Pancreas (tissue), 10 donors: ENCODE data around the gene ATP2A1. TPM values are rescaled to one million over a fixed set of nuclear protein-coding genes. Genes with fewer than 3 reads are reported as not detected.
"Not testable (repeated sequence)": the region's sequence is repeated elsewhere in the genome, so short reads cannot be mapped to it uniquely, and the experiment has no call there.

Experiments used
- ATAC-seq, 4 donors: fragments of 200-7000 bp; cut with Tn5 transposase; one replicate each; pipeline versions ENCODE4 v1.8.0 to v1.9.1; 2020; ENCODE audit warnings: mild to moderate bottlenecking in 4 of 4, moderate library complexity in 4 of 4
- DNase-seq, 6 donors: peaks; one replicate each; pipeline ENCODE4 v3.0.0-alpha.2; 2020
- FAIRE-seq: peaks from 2 replicates; lab custom pipeline; 2012; peaks lifted over from hg19 to GRCh38; lab: Jason Lieb, UNC
- H3K27ac ChIP-seq, 4 donors: fragments of 200-600 bp; sonication (generic); 1 replicate in 3 of 4; 2 replicates in 1 of 4; pipeline versions ENCODE4 v1.5.0 to v1.8.0; 2020
- H3K27me3 ChIP-seq, 4 donors: fragments of 200-600 bp; one replicate each; pipeline ENCODE4 v1.8.0; 2021
- H3K36me3 ChIP-seq, 3 donors: fragments of 200-600 bp; sonication (generic) in 1 of 3; one replicate each; pipeline versions ENCODE4 v1.5.0 to v1.8.0; 2020 to 2021
- H3K4me1 ChIP-seq, 3 donors: fragments of 200-600 bp; one replicate each; pipeline ENCODE4 v1.8.0; 2021
- H3K4me3 ChIP-seq, 4 donors: fragments of 200-600 bp; sonication (generic) in 2 of 4; one replicate each; pipeline versions ENCODE4 v1.5.0 to v1.8.0; 2020 to 2021
- H3K9me3 ChIP-seq, 4 donors: fragments of 200-600 bp; one replicate each; pipeline ENCODE4 v1.8.0; 2021
- CTCF ChIP-seq, 4 donors: fragments of 200-600 bp; sonication (generic) in 3 of 4; IDR thresholded peaks; one replicate each; pipeline versions ENCODE4 v1.5.0 to v1.8.0; 2021; ENCODE audit warnings: antibody characterized with exemption in 4 of 4
- WGBS, 2 donors: extraction: QIAGEN DNeasy Blood & Tissue Kit; methylation state at CpG; one replicate each; pipeline ENCODE4 v1.1.7; 2013; 5-methylcytosine and 5-hydroxymethylcytosine counted together
- intact Hi-C, 3 donors: fragments of 100-400 bp; cut with DNase I; formaldehyde crosslinking; loops; one replicate each; pipeline versions ENCODE4 v1.11.1 to v1.14.2; 2022
- polyA plus RNA-seq, 2 donors: library from polyadenylated mRNA; stranded (reverse); fragments of 200-250 nt; gene quantifications; one replicate each; pipeline ENCODE4 v1.2.3, GENCODE V29; 2013
- total RNA-seq, 6 donors: library from RNA; stranded (reverse); fragmentation: NEBNext Ultra II Directional in 4 of 6; extraction: Animal tissue kit (Norgen Biotek cat#: 25700) in 4 of 6; gene quantifications; one replicate each; pipeline versions ENCODE4 v1.2.1 to v1.2.4, GENCODE V29; 2021 to 2023
- donor health status: healthy with polysubstance abuse.
- donor health status: DM: no; HTN: no; CAD: no; lungs with moderate emphysema.
- donor health status: DM: no; HTN: no; CAD: no.
- donor health status: control.
- donor health status: control.
- donor health status: Bipolar disorder and iron deficiency.
- donor health status: DM: yes; HTN: yes; CAD: no.
- donor health status: DM: no; HTN: no; CAD: no.
- donor health status: DM: no; HTN: no; CAD: no.
- donor health status: DM: yes; HTN: yes; CAD: no.

The ATP2A1 gene
- total and polyA plus RNA-seq, 8 donors = 0.20 to 0.84 (median 0.35) TPM; not detected in 2

DNA sequence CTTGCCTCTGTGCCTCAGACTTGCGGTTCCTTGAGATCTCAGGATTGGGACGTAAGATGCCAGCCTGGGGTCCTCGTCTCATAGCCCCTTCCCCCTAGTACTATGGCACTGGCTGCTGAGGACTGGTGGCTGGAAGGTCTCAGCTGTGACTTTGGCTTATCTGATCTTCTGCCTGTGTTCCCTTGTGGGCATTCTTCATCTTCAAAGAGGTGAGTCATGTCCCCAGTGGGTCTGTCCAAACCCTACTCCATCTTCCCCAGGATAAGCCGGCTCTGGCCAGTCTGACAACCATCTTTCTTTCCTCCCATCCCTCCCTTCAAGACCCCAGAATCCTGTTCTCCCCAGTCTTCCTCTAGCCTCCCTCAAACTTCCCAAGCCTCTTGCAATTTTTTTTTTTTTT is 57.1 kb downstream of the ATP2A1 start:
- DNase-seq (no peak), FAIRE-seq (no peak), ATAC-seq (no peak)
- Histone ChIP-seq H3K4me3 (no peak overlapping the region), H3K4me1 (no peaks in the 10 kb centered on the region), H3K27ac (no peak overlapping the region), H3K36me3 (no peaks in the 10 kb centered on the region), H3K9me3 (no peaks in the 10 kb centered on the region), H3K27me3 (no peaks in the 10 kb centered on the region)
- no peak for TF ChIP-seq CTCF (IDR thresholded peaks at IDR 0.05)
- intact Hi-C loops = no loop called here
- 94 to 98% methylated on average over 4 of the region's 4 CpGs for WGBS, 2 donors

DNA sequence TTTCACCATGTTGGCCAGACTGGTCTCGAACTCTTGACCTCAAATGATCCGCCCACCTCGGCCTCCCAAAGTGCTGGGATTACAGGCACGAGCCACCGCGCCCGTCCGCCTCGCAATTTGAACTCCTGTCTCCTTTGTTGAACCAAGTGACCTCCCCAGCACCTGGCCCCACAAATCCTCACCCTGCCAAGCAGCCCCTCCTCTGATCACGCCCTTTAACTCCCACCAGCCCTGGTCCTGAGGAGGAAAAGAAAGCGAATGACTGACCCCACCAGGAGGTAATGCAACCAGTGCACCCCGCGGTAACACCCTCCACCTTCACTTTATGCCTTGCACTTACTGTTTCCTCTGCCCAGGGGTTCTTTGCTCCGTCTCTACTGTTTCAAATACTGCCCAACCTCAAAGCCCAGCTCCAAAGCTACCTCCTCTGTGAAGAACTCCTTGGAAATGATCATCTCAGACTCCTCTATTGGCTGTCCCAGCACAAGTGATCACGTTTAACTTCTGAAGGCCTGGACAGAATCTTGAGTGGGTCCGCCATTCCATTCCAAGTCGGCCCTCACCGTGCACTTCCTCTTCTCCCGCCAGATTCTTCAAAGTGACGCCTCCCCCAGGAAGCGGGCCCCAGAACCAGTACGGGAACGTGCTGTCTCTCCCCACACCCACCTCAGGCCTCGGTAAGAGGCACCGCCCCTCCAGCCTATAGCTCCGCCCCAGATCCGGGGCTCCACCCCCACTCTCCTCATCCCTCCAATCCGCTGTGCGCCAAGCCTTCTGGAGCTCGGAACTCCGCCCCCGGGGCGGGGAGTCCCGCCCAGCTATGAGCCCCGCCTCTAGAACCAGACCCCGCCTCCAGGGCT is 57.9 kb downstream of the ATP2A1 start:
- H3K27me3 ChIP-seq = no peaks in the 10 kb centered on the region
- FAIRE-seq = no peak
- H3K4me3 ChIP-seq = peak overlapping the region in 2 of 4 donors; percentile 14 to 29
- DNase-seq = peak; percentile 69 to 92 (median 84)
- H3K27ac ChIP-seq = no peak overlapping the region
- H3K9me3 ChIP-seq = no peaks in the 10 kb centered on the region
- peak; percentile 95 to 99 (median 98) for ATAC-seq
- WGBS, 2 donors = 28 to 30% methylated on average over 36 of the region's 36 CpGs
- H3K4me1 ChIP-seq = no peaks in the 10 kb centered on the region
- H3K36me3 ChIP-seq = no peaks in the 10 kb centered on the region
- intact Hi-C loops = no loop called here
- TF ChIP-seq CTCF (IDR thresholded peaks at IDR 0.05) = no peak

GRCh38 chr16:28936784-28937155 is 58.5 kb downstream of the ATP2A1 start:
- WGBS, 2 donors = 70% methylated on average over 26 of the region's 26 CpGs
- H3K27ac ChIP-seq = no peak overlapping the region
- H3K36me3 ChIP-seq = no peaks in the 10 kb centered on the region
- no peak overlapping the region for H3K4me3 ChIP-seq
- no peaks in the 10 kb centered on the region for H3K4me1 ChIP-seq
- no peaks in the 10 kb centered on the region for H3K27me3 ChIP-seq
- peak in 1 of 6 donors; percentile 57 for DNase-seq
- ATAC-seq = no peak
- H3K9me3 ChIP-seq = no peaks in the 10 kb centered on the region
- FAIRE-seq = no peak
- intact Hi-C loops = no loop called here
- TF ChIP-seq CTCF (IDR thresholded peaks at IDR 0.05) = no peak

DNA sequence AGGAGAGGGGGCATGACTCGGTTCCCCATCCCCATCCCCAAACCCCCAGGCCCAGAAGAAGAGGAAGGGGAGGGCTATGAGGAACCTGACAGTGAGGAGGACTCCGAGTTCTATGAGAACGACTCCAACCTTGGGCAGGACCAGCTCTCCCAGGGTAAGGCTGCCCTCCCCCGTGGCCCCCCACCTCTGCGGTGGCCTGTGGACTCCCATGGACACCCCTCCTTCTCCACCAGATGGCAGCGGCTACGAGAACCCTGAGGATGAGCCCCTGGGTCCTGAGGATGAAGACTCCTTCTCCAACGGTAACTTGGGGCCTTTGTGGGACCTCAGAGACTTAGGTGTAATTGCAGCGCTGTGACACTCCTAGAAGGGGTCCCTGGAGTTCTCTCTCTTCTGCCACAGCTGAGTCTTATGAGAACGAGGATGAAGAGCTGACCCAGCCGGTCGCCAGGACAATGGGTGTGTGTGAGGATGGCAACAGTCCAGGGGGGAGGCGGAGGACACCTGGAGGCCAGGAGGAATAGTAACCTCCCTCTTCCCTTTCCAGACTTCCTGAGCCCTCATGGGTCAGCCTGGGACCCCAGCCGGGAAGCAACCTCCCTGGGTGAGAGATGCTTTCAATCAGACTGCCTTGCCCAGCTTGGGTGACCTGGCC is 59.1 kb downstream of the ATP2A1 start:
- ATAC-seq (no peak), DNase-seq (no peak), FAIRE-seq (no peak)
- 68 to 72% methylated on average over 12 to 14 of the region's 14 CpGs for WGBS, 2 donors
- Histone ChIP-seq H3K36me3 (no peaks in the 10 kb centered on the region), H3K27ac (no peak overlapping the region), H3K9me3 (no peaks in the 10 kb centered on the region), H3K4me3 (no peak overlapping the region), H3K4me1 (no peaks in the 10 kb centered on the region), H3K27me3 (no peaks in the 10 kb centered on the region)
- intact Hi-C loops = no loop called here
- no peak for TF ChIP-seq CTCF (IDR thresholded peaks at IDR 0.05)

GRCh38 chr16:28938721-28939120 is 60.4 kb downstream of the ATP2A1 start:
- H3K36me3 ChIP-seq = no peaks in the 10 kb centered on the region
- FAIRE-seq (no peak), DNase-seq (no peak), ATAC-seq (no peak)
- H3K4me1 ChIP-seq = no peaks in the 10 kb centered on the region
- no peak overlapping the region for H3K27ac ChIP-seq
- WGBS, 2 donors = 54 to 55% methylated on average over 7 of the region's 7 CpGs
- H3K4me3 ChIP-seq = no peak overlapping the region
- H3K27me3 ChIP-seq = no peaks in the 10 kb centered on the region
- TF ChIP-seq CTCF (IDR thresholded peaks at IDR 0.05) = no peak
- H3K9me3 ChIP-seq = no peaks in the 10 kb centered on the region
- intact Hi-C loops = no loop called here

- H3K27ac ChIP-seq, H3K9me3 ChIP-seq, FAIRE-seq, ATAC-seq, H3K27me3 ChIP-seq, H3K4me3 ChIP-seq, DNase-seq, H3K4me1 ChIP-seq, H3K36me3 ChIP-seq: not testable (repeated sequence)
- WGBS, 2 donors = 81 to 87% methylated on average over 7 of the region's 7 CpGs
- intact Hi-C loops = loop anchor here in 1 of 3 donors (5.0 kb wide), 1 partner anchor 73 kb away; no protein-coding TSS in a partner anchor
Measured at GRCh38 chr16:28939825-28940224, 61.5 kb downstream of the ATP2A1 start.
